Measurements from ENCODE around the gene PLCB1.

The PLCB1 gene

DNA sequence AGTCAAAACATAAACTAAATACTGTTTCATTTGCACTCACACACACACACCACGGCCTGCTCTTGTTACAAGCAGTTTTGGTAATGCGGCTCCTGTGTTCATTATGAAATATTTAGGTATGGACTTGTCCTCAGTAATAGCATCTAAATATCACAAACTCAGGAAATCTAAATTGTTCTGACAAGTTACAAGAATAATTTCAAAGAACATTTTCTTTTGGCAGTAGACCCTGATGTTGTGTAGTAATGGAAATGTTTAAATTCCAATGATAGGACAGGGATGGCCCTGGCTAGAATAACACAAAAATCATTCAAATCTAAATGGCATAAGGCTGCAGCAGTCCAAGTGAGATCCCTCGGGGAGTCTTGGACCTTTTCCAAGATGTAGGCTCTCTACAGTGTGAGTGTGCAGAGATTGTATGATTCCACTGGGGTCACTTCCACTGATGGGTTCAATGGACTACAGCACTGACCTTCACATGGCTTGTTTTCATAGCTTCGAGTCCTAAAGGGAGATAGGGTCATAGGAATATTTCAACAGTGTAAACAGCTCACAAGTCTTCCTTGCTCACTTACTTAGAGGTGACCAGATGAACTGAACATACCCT, 726.2 kb downstream of the PLCB1 start:
- DNase-seq: no peak

DNA sequence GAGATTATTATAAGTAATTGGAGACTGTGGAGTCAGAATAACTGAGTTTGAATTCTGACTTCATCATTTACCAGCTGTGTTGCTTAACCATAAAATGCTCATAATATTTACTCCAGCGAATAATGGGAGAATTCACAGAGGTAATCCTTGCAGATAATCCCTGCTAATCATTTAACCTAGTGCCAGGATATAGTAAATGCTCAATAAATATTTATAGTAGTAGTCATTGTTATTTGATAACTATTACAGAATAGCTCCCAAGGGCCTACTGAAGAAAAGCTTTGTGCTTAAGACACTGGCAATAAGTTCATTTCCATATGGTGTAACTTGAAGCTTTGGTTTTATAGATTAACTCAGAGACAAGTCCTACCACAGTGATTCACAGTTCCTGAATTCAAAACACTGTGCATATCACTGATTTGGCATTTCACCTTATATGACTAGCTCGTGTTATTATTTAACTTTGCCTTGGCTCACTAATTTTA, 728.0 kb downstream of the PLCB1 start:
- DNase-seq: no peak

DNA sequence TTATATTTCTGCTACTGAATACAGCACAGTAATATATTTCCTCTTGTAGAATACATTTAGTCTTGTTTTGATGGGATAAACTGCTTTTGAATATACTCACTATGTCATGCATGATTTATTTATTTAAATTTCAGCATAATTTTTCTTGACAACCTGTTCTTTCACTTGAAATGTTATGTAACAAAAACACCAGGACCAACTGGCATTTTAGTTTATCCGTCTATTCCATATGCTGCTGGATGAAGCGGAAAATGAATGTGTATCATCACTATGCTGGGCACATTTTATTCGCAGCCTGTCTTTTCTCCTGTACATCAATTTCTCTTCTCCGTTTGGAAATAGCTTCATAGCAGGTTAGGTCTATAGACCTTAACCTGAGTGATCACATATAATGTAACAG, 730.0 kb downstream of the PLCB1 start:
- no peak for DNase-seq

GRCh38 chr20:8865636-8866035, 733.6 kb downstream of the PLCB1 start:
- no peak for DNase-seq

- no peak for DNase-seq
These were observed 735.1 kb downstream of the PLCB1 start for GRCh38 chr20:8867038-8867740.

DNA sequence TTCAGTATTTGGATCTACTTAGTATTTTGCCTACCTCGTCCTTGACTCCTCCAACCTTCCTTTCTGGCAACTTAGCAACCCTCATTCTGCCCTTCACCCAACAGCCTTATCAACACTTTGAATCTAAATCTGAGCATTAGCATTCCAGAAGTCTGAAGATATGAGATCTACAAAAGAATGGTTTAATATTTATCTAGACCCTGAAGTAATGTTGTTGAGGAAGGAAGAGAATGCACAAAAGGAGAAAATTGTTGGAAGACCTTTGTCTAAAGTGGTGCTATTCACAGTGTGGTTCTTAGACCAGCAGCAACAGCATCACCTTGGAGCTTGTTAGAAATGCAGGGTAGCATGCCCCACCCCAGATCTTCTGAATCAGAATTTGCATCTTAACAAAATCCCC, 738.6 kb downstream of the PLCB1 start:
- no peak for DNase-seq

DNA sequence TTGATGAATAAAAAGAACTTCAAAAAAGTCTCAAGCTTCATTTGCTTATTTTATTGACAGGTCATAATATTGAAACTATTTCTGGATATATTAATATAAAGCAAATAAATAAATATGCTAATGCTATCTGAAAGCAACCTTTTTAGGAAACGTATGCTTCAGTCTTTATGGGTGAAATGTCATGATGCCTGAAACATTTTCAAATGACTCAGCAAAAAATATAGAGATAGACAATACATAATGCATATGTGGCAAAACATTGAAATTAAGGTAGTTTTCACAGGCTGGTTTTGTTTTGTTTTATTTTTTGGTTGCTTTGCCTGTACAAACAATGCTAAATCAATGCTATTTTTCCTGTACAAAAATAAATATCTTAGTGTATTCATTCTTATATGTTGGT, 742.4 kb downstream of the PLCB1 start:
- DNase-seq: no peak

DNA sequence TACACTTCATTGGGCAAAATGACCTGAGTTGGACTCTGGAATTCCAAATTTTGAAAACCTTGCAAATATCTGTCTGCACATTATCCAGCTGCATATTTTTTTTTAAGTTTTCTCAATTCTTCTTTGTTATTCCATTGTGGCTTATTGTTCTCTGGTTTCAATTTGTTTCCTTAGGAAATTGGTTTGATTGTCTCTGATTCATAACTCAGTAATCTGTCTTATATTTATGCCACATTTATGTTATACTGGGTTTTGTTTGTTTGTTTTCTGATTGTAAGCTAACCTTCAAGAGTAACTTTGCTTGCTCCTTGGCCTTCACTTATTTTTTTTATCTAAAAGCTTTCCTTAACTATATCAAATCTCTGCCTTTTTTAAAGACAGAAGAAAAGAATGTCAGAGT, 743.5 kb downstream of the PLCB1 start:
- DNase-seq: no peak

- DNase-seq: no peak
These were observed 744.3 kb downstream of the PLCB1 start for GRCh38 chr20:8876366-8876765.

DNA sequence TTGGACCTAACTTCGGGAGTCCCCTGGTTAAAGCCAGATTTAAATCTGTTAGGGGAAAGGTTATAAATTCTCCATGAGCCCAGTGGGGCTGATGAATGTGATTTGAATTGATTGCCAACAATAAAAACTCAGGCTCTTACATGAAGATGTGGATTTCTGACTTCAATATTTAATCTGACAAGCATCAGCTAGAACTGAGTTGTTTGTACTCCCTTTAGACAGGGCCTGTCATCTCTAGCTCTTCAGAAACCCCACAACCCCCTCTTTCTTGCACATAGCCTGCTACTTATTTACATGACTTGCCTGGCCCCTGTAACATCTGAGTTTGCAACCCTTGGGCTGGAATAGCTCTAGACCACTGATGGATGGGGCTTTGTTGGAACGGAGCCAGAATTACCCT, 745.2 kb downstream of the PLCB1 start:
- no peak for DNase-seq

- DNase-seq: no peak
These were observed 747.6 kb downstream of the PLCB1 start for GRCh38 chr20:8879669-8880068.

GRCh38 chr20:8880085-8880853, 748.2 kb downstream of the PLCB1 start:
- no peak for DNase-seq

- DNase-seq: no peak
These were observed 759.0 kb downstream of the PLCB1 start for GRCh38 chr20:8891039-8891438.

DNA sequence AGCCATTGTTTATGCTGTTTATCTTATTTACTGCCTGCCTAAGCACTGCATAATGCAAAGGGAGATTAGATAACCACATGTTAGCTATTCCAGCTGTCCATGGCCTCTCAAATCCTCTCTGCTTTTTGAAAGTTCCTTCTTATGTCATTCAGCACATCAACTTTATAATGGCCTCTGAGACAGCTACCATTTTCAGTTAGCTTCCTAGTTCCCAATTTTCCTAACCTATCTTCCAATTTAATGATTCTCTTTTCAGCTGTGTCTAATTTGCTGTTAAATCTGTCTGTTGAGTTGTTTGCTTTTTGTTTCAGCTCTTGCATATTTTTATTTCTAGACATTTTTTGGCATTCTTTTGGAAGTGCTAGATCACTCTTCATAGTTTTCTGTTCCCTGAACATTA, 763.4 kb downstream of the PLCB1 start:
- DNase-seq: no peak

DNA sequence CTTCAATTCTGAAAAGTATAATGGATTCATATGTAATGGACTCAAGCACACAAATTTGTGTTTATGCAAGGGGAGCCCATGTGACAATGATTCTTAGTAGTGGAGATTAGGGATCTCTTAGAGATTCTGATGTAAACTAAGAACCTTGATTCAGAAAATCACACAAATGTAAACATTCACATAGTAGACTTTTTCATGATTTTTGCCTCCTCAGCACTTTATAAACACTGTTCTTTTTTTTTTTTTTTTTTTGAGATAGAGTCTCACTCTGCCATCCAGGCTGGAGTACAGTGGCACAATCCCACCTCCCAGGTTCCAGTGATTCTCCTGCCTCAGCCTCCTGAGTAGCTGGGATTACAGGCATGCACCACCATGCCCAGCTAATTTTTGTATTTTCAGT, 766.8 kb downstream of the PLCB1 start:
- no peak for DNase-seq

DNA sequence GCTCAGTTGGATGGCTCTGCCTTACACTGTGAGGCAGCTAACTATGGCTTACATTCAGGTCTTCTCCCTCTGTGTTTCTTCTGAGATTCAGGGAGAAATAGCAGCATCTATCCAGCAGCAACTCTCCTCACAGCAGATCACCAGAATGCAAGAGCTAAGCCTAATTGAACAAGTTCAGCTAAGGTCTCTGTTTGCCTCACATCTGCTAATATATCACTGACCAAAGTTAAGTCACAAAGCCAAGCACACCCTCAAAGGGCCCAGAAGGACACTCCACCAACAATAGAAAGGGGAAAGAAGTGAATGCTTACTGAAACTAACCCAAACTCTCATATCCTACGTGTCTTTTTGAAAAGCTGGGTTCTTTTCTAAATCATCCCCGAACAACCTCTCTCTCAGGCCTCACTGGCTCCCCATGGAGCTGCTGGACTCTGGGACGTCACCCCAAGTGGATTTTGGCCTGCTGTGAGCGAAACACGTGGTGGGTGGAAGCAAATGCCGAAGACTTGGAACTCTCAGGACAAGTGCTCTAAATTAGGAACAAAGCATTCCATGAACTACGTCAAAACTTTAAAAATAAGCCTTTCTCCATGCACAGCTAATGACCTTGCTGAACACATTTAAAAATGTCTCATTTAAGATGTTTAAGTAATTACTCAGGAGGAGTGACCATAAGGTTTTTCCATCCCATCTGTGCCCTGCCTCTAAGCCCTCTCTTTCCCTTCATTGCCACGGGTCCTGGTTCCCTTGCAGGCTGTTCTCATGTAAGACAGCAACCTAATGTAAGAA, 769.4 kb downstream of the PLCB1 start:
- no peak for DNase-seq

DNA sequence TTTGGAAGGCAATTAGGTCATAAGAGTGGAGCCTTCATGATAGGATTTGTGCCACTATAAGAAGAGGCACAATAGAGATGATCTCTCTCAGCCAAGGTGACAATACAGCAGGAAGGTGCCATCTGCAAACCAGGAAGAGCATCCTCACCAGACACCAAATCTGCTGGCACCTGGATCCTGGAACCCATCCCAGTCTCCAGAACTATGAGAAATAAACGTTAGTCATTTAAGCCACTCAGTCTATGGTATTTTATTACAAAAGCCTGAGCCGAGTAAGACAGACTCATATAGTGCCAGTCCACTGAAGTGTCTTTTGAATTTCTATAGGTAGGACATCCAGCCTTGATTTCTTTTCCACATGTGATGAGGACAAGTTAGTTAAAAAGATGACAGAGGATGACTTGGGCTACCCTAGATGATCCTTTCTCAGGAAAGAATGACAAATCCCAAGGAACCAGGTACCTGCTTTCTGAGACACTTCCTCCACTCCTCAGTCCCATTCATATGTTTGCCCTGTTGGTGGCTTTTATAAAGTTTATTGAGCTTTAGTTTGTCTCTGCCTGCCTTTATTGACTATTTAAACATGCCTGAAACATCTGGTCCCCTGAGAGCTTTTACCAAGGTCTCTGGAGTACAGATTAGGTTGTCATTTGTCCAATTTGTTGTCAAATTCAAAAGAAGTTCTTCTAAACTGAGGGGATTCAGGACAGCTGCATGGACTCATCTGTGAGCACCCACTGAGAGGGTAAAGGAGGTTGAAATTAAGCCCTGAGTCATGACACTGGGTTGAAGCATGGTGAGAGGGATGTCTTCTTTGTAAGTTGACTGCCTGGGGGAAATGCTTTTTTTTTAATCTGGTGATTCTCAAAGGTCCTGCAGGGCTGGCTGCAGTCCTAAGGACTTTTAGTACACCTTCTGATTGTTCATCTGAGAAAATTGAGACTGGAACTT, 771.9 kb downstream of the PLCB1 start:
- no peak for DNase-seq

- no peak for DNase-seq
These were observed 777.5 kb downstream of the PLCB1 start for GRCh38 chr20:8909596-8909995.

GRCh38 chr20:8912096-8912495, 780.0 kb downstream of the PLCB1 start:
- DNase-seq: no peak

GRCh38 chr20:8912731-8913130, 780.7 kb downstream of the PLCB1 start:
- DNase-seq: no peak

- no peak for DNase-seq
These were observed 781.4 kb downstream of the PLCB1 start for GRCh38 chr20:8913456-8913855.

DNA sequence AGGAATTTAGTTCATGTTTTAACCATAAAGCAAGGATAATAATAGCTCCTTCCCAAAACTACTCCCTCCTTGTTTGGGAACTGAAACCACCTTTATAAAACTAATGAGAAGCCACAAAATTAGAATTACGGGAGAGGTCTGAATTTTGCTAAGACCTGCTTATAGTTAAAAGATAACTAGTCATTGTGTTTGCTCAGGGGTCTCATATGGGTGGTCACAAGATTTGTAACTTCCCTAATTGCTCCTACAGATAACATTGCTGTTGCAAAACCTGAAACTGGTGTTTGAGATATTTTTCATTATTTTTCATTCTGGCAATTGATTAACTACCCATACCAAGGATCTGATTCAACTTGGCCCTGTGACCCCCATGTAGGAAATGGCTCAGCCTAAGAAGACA, 782.4 kb downstream of the PLCB1 start:
- no peak for DNase-seq

Measured in NCI-H1048 (cell line).